Activated T-cell treated with anti-CD3 and anti-CD28 coated beads for 4 hours (primary cell): ENCODE measurements around the gene EML6.

Experiments used
- DNase-seq: peaks from one replicate; pipeline ENCODE4 v3.0.0-alpha.2; 2020

EML6 gene

GRCh38 chr2:54950811-54951210, 227.3 kb downstream of the EML6 start:
- DNase-seq, result no peak

GRCh38 chr2:54952425-54952824, 229.0 kb downstream of the EML6 start:
- DNase-seq, result no peak

- no peak for DNase-seq
Observed at GRCh38 chr2:54952978-54953456, 229.6 kb downstream of the EML6 start.

- no peak for DNase-seq
Observed at GRCh38 chr2:54954158-54954557, 230.7 kb downstream of the EML6 start.

GRCh38 chr2:54954705-54955357, 231.4 kb downstream of the EML6 start:
- no peak for DNase-seq

GRCh38 chr2:54955358-54956110, 232.1 kb downstream of the EML6 start:
- no peak for DNase-seq

- DNase-seq, result no peak
Observed at GRCh38 chr2:54956111-54956627, 232.7 kb downstream of the EML6 start.

GRCh38 chr2:54957321-54957999, 234.0 kb downstream of the EML6 start:
- no peak for DNase-seq

- DNase-seq, result no peak
Observed at GRCh38 chr2:54958717-54959371, 235.4 kb downstream of the EML6 start.

- DNase-seq, result no peak
Observed at GRCh38 chr2:54960164-54960563, 236.7 kb downstream of the EML6 start.

GRCh38 chr2:54962511-54962910, 239.0 kb downstream of the EML6 start:
- DNase-seq, result no peak

GRCh38 chr2:54962935-54963440, 239.5 kb downstream of the EML6 start:
- no peak for DNase-seq

GRCh38 chr2:54963476-54963875, 240.0 kb downstream of the EML6 start:
- DNase-seq, result no peak

GRCh38 chr2:54964271-54964670, 240.8 kb downstream of the EML6 start:
- no peak for DNase-seq

- DNase-seq, result no peak
Observed at GRCh38 chr2:54964816-54965215, 241.4 kb downstream of the EML6 start.

GRCh38 chr2:54965425-54965824, 242.0 kb downstream of the EML6 start:
- no peak for DNase-seq

GRCh38 chr2:54966165-54966832, 242.8 kb downstream of the EML6 start:
- DNase-seq, result no peak

GRCh38 chr2:54966837-54967236, 243.4 kb downstream of the EML6 start:
- no peak for DNase-seq

- no peak for DNase-seq
Observed at GRCh38 chr2:54967269-54967668, 243.8 kb downstream of the EML6 start.

GRCh38 chr2:54967759-54968365, 244.4 kb downstream of the EML6 start:
- no peak for DNase-seq

GRCh38 chr2:54968561-54969218, 245.2 kb downstream of the EML6 start:
- DNase-seq, result no peak
